ENCODE measurements around the gene TMEM63B. TPM values are rescaled to one million over a fixed set of nuclear protein-coding genes. Genes with fewer than 3 reads are reported as not detected.

Gene TMEM63B
- polyA plus RNA-seq, 3 donors: 1.3 to 25.7 (median 1.9) TPM

GRCh38 chr6:44123544-44123943 is 3.8 kb upstream of the TMEM63B start:
- peaks cover 0 to 3% of the 10 kb centered on the region in 2 donors for H3K27me3 ChIP-seq (ENCODE audit: control insufficient read depth in 2 of 2, insufficient read depth in 2 of 2, low read length in 2 of 2)
- H3K9me3 ChIP-seq (replicated peaks in 1 of 2; ENCODE audit: control insufficient read depth in 1 of 2, insufficient read depth in 1 of 2, low read length in 2 of 2): no peaks in the 10 kb centered on the region
- H3K4me1 Mint-ChIP-seq: peaks cover 71% of the 10 kb centered on the region
- peak overlapping the region in 1 of 7 donors; percentile 31 for H3K27ac Mint-ChIP-seq
- no peak overlapping the region for H3K4me2 ChIP-seq (replicated peaks; ENCODE audit: extremely low read depth, low read length, poor library complexity, severe bottlenecking)
- no peak for TF ChIP-seq CTCF (IDR thresholded peaks at IDR 0.05)
- DNase-seq: no peak
- H3K9ac ChIP-seq (ENCODE audit: insufficient read depth, low read length, poor library complexity, severe bottlenecking): no peak overlapping the region
- H3K36me3 Mint-ChIP-seq: peaks cover 12 to 17% of the 10 kb centered on the region in 2 donors
- H3K27me3 Mint-ChIP-seq (ENCODE audit: low read depth in 3 of 3): peaks cover 0 to 5% (median 4%) of the 10 kb centered on the region in 3 donors
- peaks cover 79% of the 10 kb centered on the region for H4K20me1 ChIP-seq (ENCODE audit: insufficient read depth, low read length)
- no peaks in the 10 kb centered on the region for H3K36me3 ChIP-seq (replicated peaks in 1 of 2; ENCODE audit: control insufficient read depth in 1 of 2, insufficient read depth in 2 of 2, low read length in 2 of 2)
- peaks cover 93% of the 10 kb centered on the region for H3K79me2 ChIP-seq (ENCODE audit: insufficient read depth, low read length)
- no peaks in the 10 kb centered on the region for H3K9me3 Mint-ChIP-seq
- peaks cover 48 to 61% of the 10 kb centered on the region in 2 donors for H3K4me1 ChIP-seq (ENCODE audit: control insufficient read depth in 1 of 2, insufficient read depth in 2 of 2, low read length in 2 of 2)
- no peak overlapping the region for H3K4me3 Mint-ChIP-seq
- no peak overlapping the region for H3K27ac ChIP-seq (ENCODE audit: low read depth in 1 of 2, low read length in 2 of 2)
- intact Hi-C loops (cut with micrococcal nuclease): no loop called here
- H3K4me3 ChIP-seq (replicated peaks in 1 of 3; ENCODE audit: low read depth in 2 of 3, low read length in 3 of 3): no peak overlapping the region
- WGBS (ENCODE audit: insufficient coverage): no CpG with 5 or more reads among the region's 2 CpGs
- no peak overlapping the region for H2AFZ ChIP-seq (ENCODE audit: insufficient read depth, low read depth, low read length, poor library complexity, severe bottlenecking)

- intact Hi-C loops (cut with micrococcal nuclease): loop anchor here in 1 of 2 donors (5.0 kb wide), 1 partner anchor 96 kb away; the partner anchor contains the start of gene SLC29A1
- peaks cover 51% of the 10 kb centered on the region for H3K4me1 Mint-ChIP-seq
- Histone ChIP-seq H3K9ac (ENCODE audit: insufficient read depth, low read length, poor library complexity, severe bottlenecking) (peak overlapping the region; percentile 94), H3K9me3 (replicated peaks in 1 of 2; ENCODE audit: control insufficient read depth in 1 of 2, insufficient read depth in 1 of 2, low read length in 2 of 2) (no peaks in the 10 kb centered on the region), H3K4me3 (replicated peaks in 1 of 3; ENCODE audit: low read depth in 2 of 3, low read length in 3 of 3) (peak overlapping the region; percentile 87 to 92 (median 87)), H3K27ac (ENCODE audit: low read depth in 1 of 2, low read length in 2 of 2) (peak overlapping the region; percentile 91 to 92), H3K4me2 (replicated peaks; ENCODE audit: extremely low read depth, low read length, poor library complexity, severe bottlenecking) (peak overlapping the region; percentile 76), H4K20me1 (ENCODE audit: insufficient read depth, low read length) (peaks cover 56% of the 10 kb centered on the region), H2AFZ (ENCODE audit: insufficient read depth, low read depth, low read length, poor library complexity, severe bottlenecking) (peak overlapping the region; percentile 52), H3K4me1 (ENCODE audit: control insufficient read depth in 1 of 2, insufficient read depth in 2 of 2, low read length in 2 of 2) (peaks cover 29 to 46% of the 10 kb centered on the region in 2 donors), H3K79me2 (ENCODE audit: insufficient read depth, low read length) (peaks cover 65% of the 10 kb centered on the region), H3K36me3 (replicated peaks in 1 of 2; ENCODE audit: control insufficient read depth in 1 of 2, insufficient read depth in 2 of 2, low read length in 2 of 2) (no peaks in the 10 kb centered on the region), H3K27me3 (ENCODE audit: control insufficient read depth in 2 of 2, insufficient read depth in 2 of 2, low read length in 2 of 2) (peaks cover 0 to 4% of the 10 kb centered on the region in 2 donors)
- WGBS (ENCODE audit: insufficient coverage): 6% methylated on average over 15 of the region's 31 CpGs
- DNase-seq: peak; percentile 56 to 92 (median 76)
- H3K4me3 Mint-ChIP-seq: peak overlapping the region; percentile 92 to 98
- peak overlapping the region; percentile 90 to 96 (median 94) for H3K27ac Mint-ChIP-seq
- TF ChIP-seq CTCF (IDR thresholded peaks at IDR 0.05): no peak
- H3K9me3 Mint-ChIP-seq: no peaks in the 10 kb centered on the region
- peaks cover 13 to 17% of the 10 kb centered on the region in 2 donors for H3K36me3 Mint-ChIP-seq
- H3K27me3 Mint-ChIP-seq (ENCODE audit: low read depth in 3 of 3): peaks cover 0 to 8% (median 7%) of the 10 kb centered on the region in 3 donors
These were observed 819 bp upstream of the TMEM63B start for GRCh38 chr6:44126320-44127149.
